ENCODE data around the gene GPATCH1.

The GPATCH1 gene

DNA sequence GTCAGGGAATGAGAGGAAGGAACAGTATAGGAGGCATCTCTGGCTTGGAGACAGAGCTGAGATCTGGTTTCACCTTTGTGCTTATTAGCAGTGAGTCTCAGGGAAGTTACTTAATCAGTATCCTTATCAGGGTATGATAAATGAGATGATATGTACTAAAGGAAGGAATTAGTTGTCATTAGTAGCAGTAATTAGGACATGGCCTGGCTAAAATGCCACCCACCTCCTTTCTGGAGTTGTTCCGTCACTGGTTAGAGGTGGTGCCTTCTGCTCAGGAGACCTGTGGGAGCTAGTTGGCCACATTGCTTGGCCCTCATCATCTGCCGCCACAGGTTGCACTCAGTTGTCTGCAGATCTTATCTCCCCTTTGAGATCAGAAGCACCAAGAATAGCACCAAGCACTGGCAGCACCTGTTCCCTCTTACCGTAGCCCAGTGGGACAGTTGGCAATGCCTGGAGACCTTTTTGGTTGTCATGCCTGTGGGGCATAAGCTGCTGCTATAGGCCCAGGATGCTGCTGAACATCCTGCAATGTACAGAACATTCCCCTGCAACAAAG is 4.7 kb downstream of the GPATCH1 start:
- H3K79me1 ChIP-seq (ENCODE audit: low read length), result peaks cover 5% of the 10 kb centered on the region
- no peak overlapping the region for H4K5ac ChIP-seq (ENCODE audit: low read length)
- no CpG with 5 or more reads among the region's 3 CpGs for WGBS (ENCODE audit: extremely low coverage, insufficient coverage, low lambda C conversion rate)
- H3K27me3 ChIP-seq (ENCODE audit: insufficient read depth, low read length, poor library complexity), result no peaks in the 10 kb centered on the region
- H3K4me1 ChIP-seq (ENCODE audit: control insufficient read depth, low read depth, low read length), result no peaks in the 10 kb centered on the region
- no peak overlapping the region for H3K4me2 ChIP-seq (ENCODE audit: low read length)
- no peak for DNase-seq
- H2BK5ac ChIP-seq (ENCODE audit: low read length), result no peak overlapping the region
- no peak overlapping the region for H2BK15ac ChIP-seq (replicated peaks; ENCODE audit: low read depth)
- H3K4me3 ChIP-seq (ENCODE audit: low read length), result no peak overlapping the region
- H3K4ac ChIP-seq (ENCODE audit: low read depth, low read length), result no peak overlapping the region
- H2BK120ac ChIP-seq (ENCODE audit: low read depth, low read length), result no peak overlapping the region
- no peak overlapping the region for H3K9ac ChIP-seq (ENCODE audit: low read length)
- H3K23ac ChIP-seq (ENCODE audit: low read length), result no peak overlapping the region
- H3K79me2 ChIP-seq (ENCODE audit: control insufficient read depth, insufficient read depth, low read length), result peaks cover 3% of the 10 kb centered on the region
- no peak overlapping the region for H3K18ac ChIP-seq (ENCODE audit: low read length)
- H3K56ac ChIP-seq (ENCODE audit: low read length), result no peak overlapping the region
- H3K36me3 ChIP-seq (ENCODE audit: control insufficient read depth, insufficient read depth, low read length), result peaks cover 2% of the 10 kb centered on the region
- H2AK5ac ChIP-seq (ENCODE audit: low read length), result no peak overlapping the region
- no peak overlapping the region for H4K8ac ChIP-seq (ENCODE audit: low read depth, low read length)
- H3K27ac ChIP-seq (ENCODE audit: low read depth, low read length), result no peak overlapping the region

DNA sequence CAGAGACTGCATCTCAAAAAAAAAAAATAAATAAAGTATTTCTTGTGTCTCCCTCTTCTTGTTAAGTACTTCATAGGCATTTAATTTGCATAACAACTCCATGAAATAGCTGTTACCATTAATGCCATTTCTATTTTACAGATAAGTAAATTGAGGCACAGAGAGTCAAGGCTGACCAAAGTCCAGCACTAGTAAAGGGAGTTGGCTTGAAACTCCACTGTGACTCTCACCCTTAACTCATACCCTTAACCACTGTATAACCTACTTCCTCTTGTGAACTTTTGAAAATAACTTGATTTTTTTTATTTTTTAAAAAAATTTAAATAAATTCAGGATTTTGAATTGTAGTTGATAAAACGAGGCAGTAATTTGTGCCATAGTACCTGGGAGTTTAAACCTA is 6.0 kb downstream of the GPATCH1 start:
- Histone ChIP-seq H2AK5ac (ENCODE audit: low read length) (no peak overlapping the region), H2BK120ac (ENCODE audit: low read depth, low read length) (no peak overlapping the region), H3K4me2 (ENCODE audit: low read length) (no peak overlapping the region), H3K4me3 (ENCODE audit: low read length) (no peak overlapping the region), H2BK15ac (replicated peaks; ENCODE audit: low read depth) (no peak overlapping the region), H3K4ac (ENCODE audit: low read depth, low read length) (no peak overlapping the region), H3K56ac (ENCODE audit: low read length) (no peak overlapping the region), H3K79me1 (ENCODE audit: low read length) (peaks cover 3% of the 10 kb centered on the region), H3K27me3 (ENCODE audit: insufficient read depth, low read length, poor library complexity) (no peaks in the 10 kb centered on the region), H3K4me1 (ENCODE audit: control insufficient read depth, low read depth, low read length) (no peaks in the 10 kb centered on the region), H3K27ac (ENCODE audit: low read depth, low read length) (no peak overlapping the region), H3K18ac (ENCODE audit: low read length) (no peak overlapping the region), H3K36me3 (ENCODE audit: control insufficient read depth, insufficient read depth, low read length) (peaks cover 3% of the 10 kb centered on the region), H3K23ac (ENCODE audit: low read length) (no peak overlapping the region), H4K8ac (ENCODE audit: low read depth, low read length) (no peak overlapping the region), H4K5ac (ENCODE audit: low read length) (no peak overlapping the region), H3K79me2 (ENCODE audit: control insufficient read depth, insufficient read depth, low read length) (no peaks in the 10 kb centered on the region), H2BK5ac (ENCODE audit: low read length) (no peak overlapping the region), H3K9ac (ENCODE audit: low read length) (no peak overlapping the region)
- 100% methylated on average over 1 of the region's 1 CpG for WGBS (ENCODE audit: extremely low coverage, insufficient coverage, low lambda C conversion rate)
- no peak for DNase-seq

DNA sequence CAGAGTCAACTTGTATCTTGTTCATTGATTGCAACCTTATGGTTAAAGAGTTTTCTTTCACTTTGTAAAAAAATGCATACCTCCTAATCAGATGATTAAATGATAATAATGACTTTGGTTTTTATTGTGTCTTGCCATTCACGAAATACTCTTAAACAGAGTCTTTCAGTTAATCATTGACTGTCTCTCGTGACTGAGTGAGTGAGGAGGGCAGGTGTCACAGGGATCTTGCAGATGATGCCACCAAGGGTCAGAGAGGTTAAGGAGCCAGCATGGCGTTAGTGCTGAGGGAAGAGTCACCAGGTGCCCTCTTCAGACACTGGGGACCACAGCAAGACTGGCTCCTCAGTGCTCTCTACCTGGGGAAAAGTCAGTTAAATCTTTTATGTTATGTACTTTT is 8.0 kb downstream of the GPATCH1 start:
- Histone ChIP-seq H3K4me1 (ENCODE audit: control insufficient read depth, low read depth, low read length) (no peaks in the 10 kb centered on the region), H3K27ac (ENCODE audit: low read depth, low read length) (no peak overlapping the region), H3K79me1 (ENCODE audit: low read length) (no peaks in the 10 kb centered on the region), H3K9ac (ENCODE audit: low read length) (no peak overlapping the region), H2AK5ac (ENCODE audit: low read length) (no peak overlapping the region), H4K5ac (ENCODE audit: low read length) (no peak overlapping the region), H3K18ac (ENCODE audit: low read length) (no peak overlapping the region), H3K27me3 (ENCODE audit: insufficient read depth, low read length, poor library complexity) (no peaks in the 10 kb centered on the region), H2BK15ac (replicated peaks; ENCODE audit: low read depth) (no peak overlapping the region), H3K4me2 (ENCODE audit: low read length) (no peak overlapping the region), H4K8ac (ENCODE audit: low read depth, low read length) (no peak overlapping the region), H3K23ac (ENCODE audit: low read length) (no peak overlapping the region), H3K56ac (ENCODE audit: low read length) (no peak overlapping the region), H3K36me3 (ENCODE audit: control insufficient read depth, insufficient read depth, low read length) (peaks cover 5% of the 10 kb centered on the region), H2BK120ac (ENCODE audit: low read depth, low read length) (no peak overlapping the region), H3K4ac (ENCODE audit: low read depth, low read length) (no peak overlapping the region), H2BK5ac (ENCODE audit: low read length) (no peak overlapping the region), H3K4me3 (ENCODE audit: low read length) (no peak overlapping the region), H3K79me2 (ENCODE audit: control insufficient read depth, insufficient read depth, low read length) (no peaks in the 10 kb centered on the region)
- no CpG with 5 or more reads among the region's 3 CpGs for WGBS (ENCODE audit: extremely low coverage, insufficient coverage, low lambda C conversion rate)
- DNase-seq, result no peak

DNA sequence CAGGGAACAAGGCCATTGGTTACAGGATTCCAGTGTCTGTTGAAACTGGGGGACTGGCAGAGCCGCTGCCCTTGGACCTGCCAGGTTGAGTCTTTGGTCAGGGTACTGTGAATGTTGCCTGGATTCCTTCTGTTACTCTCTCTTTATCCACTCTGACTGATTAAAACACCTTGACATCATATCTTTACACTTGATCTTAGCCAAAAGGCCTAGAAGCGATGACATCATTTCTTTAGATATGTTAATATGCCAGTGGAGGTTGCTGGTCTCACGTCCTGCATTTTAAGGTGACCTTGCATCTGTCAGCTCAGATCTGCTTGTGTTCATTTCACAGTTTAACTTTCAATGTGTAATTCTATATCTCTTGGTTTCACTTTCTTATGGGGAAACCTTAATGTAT is 9.2 kb downstream of the GPATCH1 start:
- H2BK15ac ChIP-seq (replicated peaks; ENCODE audit: low read depth), result no peak overlapping the region
- H3K27me3 ChIP-seq (ENCODE audit: insufficient read depth, low read length, poor library complexity), result no peaks in the 10 kb centered on the region
- peak; percentile 58 for DNase-seq
- H2BK120ac ChIP-seq (ENCODE audit: low read depth, low read length), result no peak overlapping the region
- H4K5ac ChIP-seq (ENCODE audit: low read length), result no peak overlapping the region
- no peak overlapping the region for H2AK5ac ChIP-seq (ENCODE audit: low read length)
- no peak overlapping the region for H3K4ac ChIP-seq (ENCODE audit: low read depth, low read length)
- H4K8ac ChIP-seq (ENCODE audit: low read depth, low read length), result no peak overlapping the region
- no peaks in the 10 kb centered on the region for H3K79me2 ChIP-seq (ENCODE audit: control insufficient read depth, insufficient read depth, low read length)
- no peak overlapping the region for H3K27ac ChIP-seq (ENCODE audit: low read depth, low read length)
- no peak overlapping the region for H3K23ac ChIP-seq (ENCODE audit: low read length)
- H3K4me3 ChIP-seq (ENCODE audit: low read length), result no peak overlapping the region
- H2BK5ac ChIP-seq (ENCODE audit: low read length), result no peak overlapping the region
- no peaks in the 10 kb centered on the region for H3K79me1 ChIP-seq (ENCODE audit: low read length)
- H3K4me1 ChIP-seq (ENCODE audit: control insufficient read depth, low read depth, low read length), result no peaks in the 10 kb centered on the region
- H3K18ac ChIP-seq (ENCODE audit: low read length), result no peak overlapping the region
- no peak overlapping the region for H3K56ac ChIP-seq (ENCODE audit: low read length)
- no peak overlapping the region for H3K4me2 ChIP-seq (ENCODE audit: low read length)
- H3K36me3 ChIP-seq (ENCODE audit: control insufficient read depth, insufficient read depth, low read length), result peaks cover 9% of the 10 kb centered on the region
- no CpG with 5 or more reads among the region's 3 CpGs for WGBS (ENCODE audit: extremely low coverage, insufficient coverage, low lambda C conversion rate)
- no peak overlapping the region for H3K9ac ChIP-seq (ENCODE audit: low read length)

DNA sequence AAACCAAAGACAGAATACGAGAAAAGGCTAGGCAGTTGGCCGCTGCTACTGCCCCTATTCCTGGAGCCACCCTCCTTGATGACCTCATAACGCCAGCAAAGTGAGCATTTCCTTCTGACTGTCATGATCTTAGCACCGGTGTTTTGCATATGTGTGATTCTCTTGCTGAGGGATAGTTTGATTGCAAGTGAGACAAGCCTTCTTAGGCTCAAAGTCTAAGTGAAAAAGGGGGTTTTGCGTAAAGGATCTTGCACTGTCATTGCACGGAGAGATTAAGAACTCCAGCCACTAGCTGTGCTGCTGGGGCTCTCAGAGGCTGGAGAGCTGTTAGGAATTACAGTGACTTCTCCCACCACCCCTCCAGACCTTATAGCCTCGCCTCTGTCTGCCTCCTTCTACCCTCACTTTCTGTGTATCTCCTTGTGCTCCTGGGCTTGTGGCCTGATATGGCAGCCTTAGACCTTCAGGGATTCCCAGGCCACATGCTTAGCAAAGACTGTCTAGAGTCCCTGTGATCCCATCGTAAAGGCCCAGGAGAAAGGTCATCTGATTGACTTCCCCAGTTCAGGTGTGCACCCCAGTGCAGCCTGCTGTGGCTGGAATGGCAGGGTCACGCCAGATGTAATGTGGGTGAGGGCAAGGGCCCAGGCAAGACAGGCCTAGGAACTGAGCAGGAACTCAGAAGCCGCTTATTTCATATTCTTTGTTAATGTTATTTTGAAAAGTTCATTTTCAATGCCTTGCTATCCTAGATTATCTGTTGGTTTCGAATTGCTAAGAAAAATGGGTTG is 12.6 kb downstream of the GPATCH1 start:
- Histone ChIP-seq H3K27me3 (ENCODE audit: insufficient read depth, low read length, poor library complexity) (no peaks in the 10 kb centered on the region), H3K23ac (ENCODE audit: low read length) (no peak overlapping the region), H3K79me1 (ENCODE audit: low read length) (no peaks in the 10 kb centered on the region), H4K5ac (ENCODE audit: low read length) (no peak overlapping the region), H3K9ac (ENCODE audit: low read length) (no peak overlapping the region), H3K18ac (ENCODE audit: low read length) (no peak overlapping the region), H2AK5ac (ENCODE audit: low read length) (no peak overlapping the region), H3K4me2 (ENCODE audit: low read length) (no peak overlapping the region), H3K56ac (ENCODE audit: low read length) (no peak overlapping the region), H3K4ac (ENCODE audit: low read depth, low read length) (no peak overlapping the region), H3K4me1 (ENCODE audit: control insufficient read depth, low read depth, low read length) (no peaks in the 10 kb centered on the region), H3K79me2 (ENCODE audit: control insufficient read depth, insufficient read depth, low read length) (no peaks in the 10 kb centered on the region), H3K4me3 (ENCODE audit: low read length) (no peak overlapping the region), H2BK5ac (ENCODE audit: low read length) (no peak overlapping the region), H3K27ac (ENCODE audit: low read depth, low read length) (no peak overlapping the region), H2BK15ac (replicated peaks; ENCODE audit: low read depth) (no peak overlapping the region), H3K36me3 (ENCODE audit: control insufficient read depth, insufficient read depth, low read length) (peaks cover 11% of the 10 kb centered on the region), H2BK120ac (ENCODE audit: low read depth, low read length) (no peak overlapping the region), H4K8ac (ENCODE audit: low read depth, low read length) (no peak overlapping the region)
- no CpG with 5 or more reads among the region's 11 CpGs for WGBS (ENCODE audit: extremely low coverage, insufficient coverage, low lambda C conversion rate)
- no peak for DNase-seq
